Measurements from ENCODE around the gene LRMDA.

LRMDA gene

DNA sequence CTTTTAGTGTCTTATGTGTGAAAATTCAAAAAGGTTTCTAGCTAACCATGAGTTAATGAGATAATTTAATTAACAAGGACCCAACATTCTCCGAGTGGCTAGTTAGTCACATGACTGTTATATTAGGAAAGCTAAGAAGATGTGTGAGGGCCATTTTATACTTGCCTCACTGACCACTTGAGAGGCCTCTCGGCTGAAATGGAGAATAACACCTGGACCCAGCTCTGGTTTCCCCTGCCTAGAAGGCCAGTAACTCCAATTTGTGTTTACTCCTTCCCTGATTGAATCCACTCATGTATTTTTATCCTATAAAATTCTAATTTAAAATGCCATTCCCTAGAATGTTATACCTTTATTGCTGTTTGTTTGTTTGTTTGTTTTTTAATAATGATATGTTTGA is 1115.0 kb downstream of the LRMDA start:
- no peak overlapping the region for H2BK5ac ChIP-seq (ENCODE audit: low read length)
- H4K8ac ChIP-seq (ENCODE audit: low read depth, low read length), result no peak overlapping the region
- no peak overlapping the region for H3K4me2 ChIP-seq (ENCODE audit: low read length)
- H2BK120ac ChIP-seq (ENCODE audit: low read depth, low read length), result no peak overlapping the region
- no peak overlapping the region for H3K4ac ChIP-seq (ENCODE audit: low read depth, low read length)
- no peak overlapping the region for H3K56ac ChIP-seq (ENCODE audit: low read length)
- no peak for DNase-seq
- no peaks in the 10 kb centered on the region for H3K27me3 ChIP-seq (ENCODE audit: insufficient read depth, low read length, poor library complexity)
- no peaks in the 10 kb centered on the region for H3K79me2 ChIP-seq (ENCODE audit: control insufficient read depth, insufficient read depth, low read length)
- H3K36me3 ChIP-seq (ENCODE audit: control insufficient read depth, insufficient read depth, low read length), result no peaks in the 10 kb centered on the region
- no CpG with 5 or more reads among the region's 2 CpGs for WGBS (ENCODE audit: extremely low coverage, insufficient coverage, low lambda C conversion rate)
- no peak overlapping the region for H3K9ac ChIP-seq (ENCODE audit: low read length)
- H4K5ac ChIP-seq (ENCODE audit: low read length), result no peak overlapping the region
- H3K23ac ChIP-seq (ENCODE audit: low read length), result no peak overlapping the region
- no peak overlapping the region for H3K27ac ChIP-seq (ENCODE audit: low read depth, low read length)
- H3K4me1 ChIP-seq (ENCODE audit: control insufficient read depth, low read depth, low read length), result no peaks in the 10 kb centered on the region
- no peak overlapping the region for H2AK5ac ChIP-seq (ENCODE audit: low read length)
- no peak overlapping the region for H3K4me3 ChIP-seq (ENCODE audit: low read length)
- H2BK15ac ChIP-seq (replicated peaks; ENCODE audit: low read depth), result no peak overlapping the region
- no peaks in the 10 kb centered on the region for H3K79me1 ChIP-seq (ENCODE audit: low read length)
- H3K18ac ChIP-seq (ENCODE audit: low read length), result no peak overlapping the region

DNA sequence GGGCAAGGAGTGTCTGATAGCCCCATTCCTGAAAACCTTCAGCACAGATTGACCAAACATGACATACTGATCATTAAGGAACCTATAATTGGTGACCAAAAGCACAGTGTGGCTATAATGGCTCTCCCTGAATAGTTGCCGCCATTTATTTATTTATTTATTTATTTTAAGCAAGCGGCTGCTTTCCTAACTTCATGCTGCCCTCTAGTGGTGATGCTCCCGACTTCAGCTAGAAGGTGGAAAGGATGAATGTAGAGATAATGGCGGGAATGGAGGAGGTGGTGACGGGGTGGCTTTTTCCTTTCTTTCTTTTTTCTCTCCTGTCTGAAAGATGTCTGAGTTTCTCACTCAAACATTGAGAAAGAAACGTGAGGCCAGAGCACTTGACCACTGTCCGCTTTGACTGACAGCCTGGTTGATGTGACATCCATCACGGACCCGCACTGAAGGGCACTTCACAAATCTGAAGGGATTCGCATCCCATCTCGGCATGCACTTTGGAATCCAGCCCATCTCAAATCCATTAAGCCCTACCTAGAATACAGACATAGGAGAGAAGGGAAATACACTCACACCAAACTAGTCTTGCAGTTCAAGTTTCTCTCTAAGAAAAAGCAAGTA is 1116.0 kb downstream of the LRMDA start:
- H2BK15ac ChIP-seq (replicated peaks; ENCODE audit: low read depth), result no peak overlapping the region
- peak overlapping the region; percentile 39 for H3K9ac ChIP-seq (ENCODE audit: low read length)
- no peak overlapping the region for H3K18ac ChIP-seq (ENCODE audit: low read length)
- H3K23ac ChIP-seq (ENCODE audit: low read length), result no peak overlapping the region
- H3K27me3 ChIP-seq (ENCODE audit: insufficient read depth, low read length, poor library complexity), result no peaks in the 10 kb centered on the region
- H2BK120ac ChIP-seq (ENCODE audit: low read depth, low read length), result no peak overlapping the region
- H3K27ac ChIP-seq (ENCODE audit: low read depth, low read length), result no peak overlapping the region
- peak overlapping the region; percentile 89 for H4K5ac ChIP-seq (ENCODE audit: low read length)
- H3K4me3 ChIP-seq (ENCODE audit: low read length), result no peak overlapping the region
- no peak overlapping the region for H3K4me2 ChIP-seq (ENCODE audit: low read length)
- H3K4ac ChIP-seq (ENCODE audit: low read depth, low read length), result no peak overlapping the region
- no peak overlapping the region for H2AK5ac ChIP-seq (ENCODE audit: low read length)
- no peaks in the 10 kb centered on the region for H3K79me2 ChIP-seq (ENCODE audit: control insufficient read depth, insufficient read depth, low read length)
- no peaks in the 10 kb centered on the region for H3K79me1 ChIP-seq (ENCODE audit: low read length)
- no peaks in the 10 kb centered on the region for H3K36me3 ChIP-seq (ENCODE audit: control insufficient read depth, insufficient read depth, low read length)
- no peak overlapping the region for H4K8ac ChIP-seq (ENCODE audit: low read depth, low read length)
- peak; percentile 86 for DNase-seq
- no peaks in the 10 kb centered on the region for H3K4me1 ChIP-seq (ENCODE audit: control insufficient read depth, low read depth, low read length)
- peak overlapping the region; percentile 77 for H3K56ac ChIP-seq (ENCODE audit: low read length)
- no peak overlapping the region for H2BK5ac ChIP-seq (ENCODE audit: low read length)
- WGBS (ENCODE audit: extremely low coverage, insufficient coverage, low lambda C conversion rate), result no CpG with 5 or more reads among the region's 11 CpGs

DNA sequence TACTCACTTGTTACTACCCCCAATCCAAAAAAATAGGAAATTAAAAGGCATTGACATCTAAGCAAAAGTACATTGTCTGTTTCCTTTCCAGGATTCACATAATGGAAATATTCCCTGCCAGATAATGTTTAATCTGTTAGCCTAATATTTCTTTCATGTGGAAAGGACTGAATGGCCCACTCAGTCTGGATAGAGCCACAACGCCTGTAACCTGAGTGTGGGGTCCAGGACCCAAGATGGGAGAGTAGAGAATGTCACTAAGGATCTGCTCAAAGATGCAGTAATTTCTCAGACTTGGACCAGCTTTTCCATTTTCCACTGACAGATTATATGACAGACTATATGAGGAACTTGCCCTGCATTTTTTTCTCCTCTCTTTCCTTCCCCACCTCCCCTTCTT is 1117.3 kb downstream of the LRMDA start:
- no peak overlapping the region for H2BK120ac ChIP-seq (ENCODE audit: low read depth, low read length)
- no peaks in the 10 kb centered on the region for H3K4me1 ChIP-seq (ENCODE audit: control insufficient read depth, low read depth, low read length)
- H2BK15ac ChIP-seq (replicated peaks; ENCODE audit: low read depth), result no peak overlapping the region
- no peak overlapping the region for H2BK5ac ChIP-seq (ENCODE audit: low read length)
- no peaks in the 10 kb centered on the region for H3K27me3 ChIP-seq (ENCODE audit: insufficient read depth, low read length, poor library complexity)
- no peak overlapping the region for H2AK5ac ChIP-seq (ENCODE audit: low read length)
- H3K9ac ChIP-seq (ENCODE audit: low read length), result no peak overlapping the region
- no peaks in the 10 kb centered on the region for H3K79me1 ChIP-seq (ENCODE audit: low read length)
- H3K36me3 ChIP-seq (ENCODE audit: control insufficient read depth, insufficient read depth, low read length), result no peaks in the 10 kb centered on the region
- H3K23ac ChIP-seq (ENCODE audit: low read length), result no peak overlapping the region
- no peak overlapping the region for H3K27ac ChIP-seq (ENCODE audit: low read depth, low read length)
- no peak for DNase-seq
- no peak overlapping the region for H3K4ac ChIP-seq (ENCODE audit: low read depth, low read length)
- H4K5ac ChIP-seq (ENCODE audit: low read length), result no peak overlapping the region
- WGBS (ENCODE audit: extremely low coverage, insufficient coverage, low lambda C conversion rate), result no CpG with 5 or more reads among the region's 1 CpG
- no peak overlapping the region for H4K8ac ChIP-seq (ENCODE audit: low read depth, low read length)
- no peak overlapping the region for H3K56ac ChIP-seq (ENCODE audit: low read length)
- H3K18ac ChIP-seq (ENCODE audit: low read length), result no peak overlapping the region
- H3K4me3 ChIP-seq (ENCODE audit: low read length), result no peak overlapping the region
- no peak overlapping the region for H3K4me2 ChIP-seq (ENCODE audit: low read length)
- H3K79me2 ChIP-seq (ENCODE audit: control insufficient read depth, insufficient read depth, low read length), result no peaks in the 10 kb centered on the region

DNA sequence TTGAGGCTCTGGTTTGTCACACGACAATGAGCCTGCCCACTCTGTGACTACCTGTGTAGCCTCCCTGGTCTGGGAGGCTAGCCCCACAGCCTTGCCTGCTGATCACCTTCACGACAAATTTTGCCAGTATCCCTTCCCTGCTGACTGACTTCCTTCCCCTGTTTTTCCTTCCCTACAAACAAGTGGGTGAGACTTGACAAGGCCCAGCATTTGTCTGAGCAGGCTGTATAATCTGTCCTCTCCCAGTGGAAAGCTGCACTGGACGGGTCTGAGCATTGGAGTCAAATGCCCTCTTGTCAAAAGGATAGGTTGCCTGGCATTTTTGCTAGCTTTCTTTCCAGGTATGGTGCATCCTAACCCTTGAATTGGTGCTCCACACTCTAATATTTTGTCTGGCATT is 1117.7 kb downstream of the LRMDA start:
- Histone ChIP-seq H2AK5ac (ENCODE audit: low read length) (no peak overlapping the region), H3K79me2 (ENCODE audit: control insufficient read depth, insufficient read depth, low read length) (no peaks in the 10 kb centered on the region), H3K4ac (ENCODE audit: low read depth, low read length) (no peak overlapping the region), H4K5ac (ENCODE audit: low read length) (no peak overlapping the region), H3K9ac (ENCODE audit: low read length) (no peak overlapping the region), H3K4me2 (ENCODE audit: low read length) (no peak overlapping the region), H3K27me3 (ENCODE audit: insufficient read depth, low read length, poor library complexity) (no peaks in the 10 kb centered on the region), H3K36me3 (ENCODE audit: control insufficient read depth, insufficient read depth, low read length) (no peaks in the 10 kb centered on the region), H4K8ac (ENCODE audit: low read depth, low read length) (no peak overlapping the region), H2BK120ac (ENCODE audit: low read depth, low read length) (no peak overlapping the region), H3K56ac (ENCODE audit: low read length) (no peak overlapping the region), H3K4me3 (ENCODE audit: low read length) (no peak overlapping the region), H3K79me1 (ENCODE audit: low read length) (no peaks in the 10 kb centered on the region), H3K4me1 (ENCODE audit: control insufficient read depth, low read depth, low read length) (no peaks in the 10 kb centered on the region), H3K23ac (ENCODE audit: low read length) (no peak overlapping the region), H2BK5ac (ENCODE audit: low read length) (no peak overlapping the region), H3K18ac (ENCODE audit: low read length) (no peak overlapping the region), H2BK15ac (replicated peaks; ENCODE audit: low read depth) (no peak overlapping the region), H3K27ac (ENCODE audit: low read depth, low read length) (no peak overlapping the region)
- no CpG with 5 or more reads among the region's 3 CpGs for WGBS (ENCODE audit: extremely low coverage, insufficient coverage, low lambda C conversion rate)
- no peak for DNase-seq

DNA sequence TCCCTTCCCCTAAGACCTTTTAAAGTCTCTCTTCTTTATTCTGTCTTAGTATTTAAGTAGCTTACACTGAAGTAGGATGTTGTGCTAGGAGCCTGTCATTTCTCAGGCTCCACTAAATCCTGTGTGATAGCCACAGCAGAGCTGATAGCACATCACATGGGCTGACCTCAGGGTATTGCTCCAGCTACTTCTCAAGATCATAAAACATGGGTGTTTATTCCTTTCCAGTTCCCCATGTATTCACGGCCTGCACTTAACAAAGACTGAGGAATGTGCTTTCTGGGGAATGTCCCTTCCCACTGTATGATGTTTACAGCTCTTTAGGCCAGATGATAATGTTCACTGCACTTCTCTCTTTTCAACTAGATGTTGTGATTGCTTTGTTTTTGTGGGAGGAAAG is 1119.4 kb downstream of the LRMDA start:
- no peak overlapping the region for H2BK120ac ChIP-seq (ENCODE audit: low read depth, low read length)
- no CpG with 5 or more reads among the region's 1 CpG for WGBS (ENCODE audit: extremely low coverage, insufficient coverage, low lambda C conversion rate)
- no peaks in the 10 kb centered on the region for H3K4me1 ChIP-seq (ENCODE audit: control insufficient read depth, low read depth, low read length)
- H4K5ac ChIP-seq (ENCODE audit: low read length), result no peak overlapping the region
- H3K27me3 ChIP-seq (ENCODE audit: insufficient read depth, low read length, poor library complexity), result no peaks in the 10 kb centered on the region
- no peaks in the 10 kb centered on the region for H3K79me1 ChIP-seq (ENCODE audit: low read length)
- H2BK5ac ChIP-seq (ENCODE audit: low read length), result no peak overlapping the region
- H3K56ac ChIP-seq (ENCODE audit: low read length), result no peak overlapping the region
- H2BK15ac ChIP-seq (replicated peaks; ENCODE audit: low read depth), result no peak overlapping the region
- H3K4me2 ChIP-seq (ENCODE audit: low read length), result no peak overlapping the region
- H3K4ac ChIP-seq (ENCODE audit: low read depth, low read length), result peak overlapping the region; percentile 45
- no peak overlapping the region for H3K18ac ChIP-seq (ENCODE audit: low read length)
- H3K27ac ChIP-seq (ENCODE audit: low read depth, low read length), result no peak overlapping the region
- DNase-seq, result peak; percentile 49
- no peak overlapping the region for H4K8ac ChIP-seq (ENCODE audit: low read depth, low read length)
- no peak overlapping the region for H3K23ac ChIP-seq (ENCODE audit: low read length)
- no peak overlapping the region for H3K4me3 ChIP-seq (ENCODE audit: low read length)
- H3K36me3 ChIP-seq (ENCODE audit: control insufficient read depth, insufficient read depth, low read length), result no peaks in the 10 kb centered on the region
- H3K79me2 ChIP-seq (ENCODE audit: control insufficient read depth, insufficient read depth, low read length), result no peaks in the 10 kb centered on the region
- no peak overlapping the region for H2AK5ac ChIP-seq (ENCODE audit: low read length)
- H3K9ac ChIP-seq (ENCODE audit: low read length), result no peak overlapping the region
